DND-41 (cell line): ENCODE measurements around the gene TMEM14C.

Experiments
- ATAC-seq: fragments of 200-7000 bp; cut with Tn5 transposase; 3 replicates; pipeline ENCODE4 v1.9.1; 2021; ENCODE audit warnings: low read depth; ENCODE audit not compliant: insufficient read depth
- DNase-seq: peaks from one replicate; pipeline ENCODE4 v3.0.0-alpha.2; 2020
- H2AFZ ChIP-seq: 2 replicates; pipeline ENCODE4 v1.6.0; 2012; ENCODE audit warnings: low read depth, low read length
- H3K27ac ChIP-seq: 2 replicates; pipeline ENCODE4 v1.5.1; 2012; ENCODE audit warnings: low read length, inconsistent platforms
- H3K27me3 ChIP-seq: fragments of 200-600 bp; sonication (generic); 2 replicates; pipeline ENCODE4 v1.6.0; 2012; ENCODE audit warnings: low read length, mild to moderate bottlenecking, inconsistent platforms; ENCODE audit not compliant: insufficient read depth, poor library complexity
- H3K36me3 ChIP-seq: 2 replicates; pipeline ENCODE4 v1.5.1; 2012; ENCODE audit warnings: low read length, inconsistent platforms; ENCODE audit not compliant: insufficient read depth
- H3K4me1 ChIP-seq: 2 replicates; pipeline ENCODE4 v1.5.1; 2012; ENCODE audit warnings: mild to moderate bottlenecking, low read length; ENCODE audit not compliant: insufficient read depth
- H3K4me2 ChIP-seq: 2 replicates; pipeline ENCODE4 v1.6.0; 2012; ENCODE audit warnings: mild to moderate bottlenecking, moderate library complexity, low read length, inconsistent platforms; ENCODE audit not compliant: insufficient read depth
- H3K4me3 ChIP-seq, 2 experiments: fragments of 200-600 bp in 1 of 2; shearing (Covaris generic) in 1 of 2; 2 replicates each; pipeline ENCODE4 v1.5.1; 2012 to 2016; ENCODE audit warnings: inconsistent platforms in 2 of 2, low read length in 2 of 2, mild to moderate bottlenecking in 2 of 2, low read depth in 1 of 2, moderate library complexity in 1 of 2
- H3K79me2 ChIP-seq: 2 replicates; pipeline ENCODE4 v1.6.0; 2012; ENCODE audit warnings: low read length, inconsistent platforms; ENCODE audit not compliant: insufficient read depth
- H3K9ac ChIP-seq: 2 replicates; pipeline ENCODE4 v1.6.0; 2012; ENCODE audit warnings: low read depth, mild to moderate bottlenecking, inconsistent platforms, low read length, moderate library complexity
- H3K9me3 ChIP-seq: 2 replicates; pipeline ENCODE4 v1.5.1; 2012; ENCODE audit warnings: low read length, moderate library complexity, mild to moderate bottlenecking, inconsistent platforms; ENCODE audit not compliant: insufficient read depth, severe bottlenecking
- H4K20me1 ChIP-seq: 2 replicates; pipeline ENCODE4 v1.6.0; 2012; ENCODE audit warnings: low read length; ENCODE audit not compliant: insufficient read depth
- EZH2 ChIP-seq: IDR thresholded peaks from 3 replicates; pipeline ENCODE4 v1.6.1; 2012; ENCODE audit warnings: borderline replicate concordance, low read depth, mild to moderate bottlenecking, moderate library complexity, low read length, inconsistent platforms; ENCODE audit not compliant: severe bottlenecking
- TF ChIP-seq, protein P1 (sequence below): IDR thresholded peaks from 2 replicates; pipeline ENCODE4 v1.5.1; 2012; ENCODE audit warnings: borderline replicate concordance, low read length, moderate library complexity, mild to moderate bottlenecking; ENCODE audit not compliant: poor library complexity, severe bottlenecking; ENCODE audit errors: extremely low read depth

TMEM14C gene

DNA sequence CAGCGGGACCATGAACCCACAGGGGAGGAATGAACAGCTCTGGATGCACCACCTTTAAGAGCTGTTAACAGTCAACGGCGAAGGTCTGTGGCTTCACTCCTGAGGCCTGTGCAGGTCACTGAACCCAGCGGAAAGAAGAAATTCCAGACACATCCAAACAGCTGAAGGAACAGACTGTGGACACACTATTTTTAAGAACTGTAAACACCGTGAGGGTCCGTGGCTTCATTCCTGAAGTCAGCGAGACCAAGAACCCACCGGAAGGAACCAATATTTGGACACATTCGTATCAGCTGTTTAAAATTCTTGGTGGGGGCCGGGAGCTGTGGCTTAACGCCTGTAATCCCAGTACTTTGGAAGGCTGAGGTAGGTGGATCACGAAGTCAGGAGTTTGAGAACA lies 19.4 kb downstream of the TMEM14C start:
- Histone ChIP-seq H3K4me2 (no peak overlapping the region), H3K27me3 (no peaks in the 10 kb centered on the region), H3K9me3 (no peaks in the 10 kb centered on the region), H3K79me2 (peaks cover 7% of the 10 kb centered on the region; the same call in 1 of the 2 replicates), H3K36me3 (no peaks in the 10 kb centered on the region; the same call in none of the 2 replicates), H3K9ac (no peak overlapping the region), H4K20me1 (no peaks in the 10 kb centered on the region), H2AFZ (no peak overlapping the region), H3K4me1 (peaks cover 10% of the 10 kb centered on the region), H3K27ac (no peak overlapping the region), H3K4me3 (no peak overlapping the region)
- DNase-seq (no peak), ATAC-seq (no peak)
- TF ChIP-seq EZH2: no peak
- TF ChIP-seq, protein P1, sequence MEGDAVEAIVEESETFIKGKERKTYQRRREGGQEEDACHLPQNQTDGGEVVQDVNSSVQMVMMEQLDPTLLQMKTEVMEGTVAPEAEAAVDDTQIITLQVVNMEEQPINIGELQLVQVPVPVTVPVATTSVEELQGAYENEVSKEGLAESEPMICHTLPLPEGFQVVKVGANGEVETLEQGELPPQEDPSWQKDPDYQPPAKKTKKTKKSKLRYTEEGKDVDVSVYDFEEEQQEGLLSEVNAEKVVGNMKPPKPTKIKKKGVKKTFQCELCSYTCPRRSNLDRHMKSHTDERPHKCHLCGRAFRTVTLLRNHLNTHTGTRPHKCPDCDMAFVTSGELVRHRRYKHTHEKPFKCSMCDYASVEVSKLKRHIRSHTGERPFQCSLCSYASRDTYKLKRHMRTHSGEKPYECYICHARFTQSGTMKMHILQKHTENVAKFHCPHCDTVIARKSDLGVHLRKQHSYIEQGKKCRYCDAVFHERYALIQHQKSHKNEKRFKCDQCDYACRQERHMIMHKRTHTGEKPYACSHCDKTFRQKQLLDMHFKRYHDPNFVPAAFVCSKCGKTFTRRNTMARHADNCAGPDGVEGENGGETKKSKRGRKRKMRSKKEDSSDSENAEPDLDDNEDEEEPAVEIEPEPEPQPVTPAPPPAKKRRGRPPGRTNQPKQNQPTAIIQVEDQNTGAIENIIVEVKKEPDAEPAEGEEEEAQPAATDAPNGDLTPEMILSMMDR: no peak

DNA sequence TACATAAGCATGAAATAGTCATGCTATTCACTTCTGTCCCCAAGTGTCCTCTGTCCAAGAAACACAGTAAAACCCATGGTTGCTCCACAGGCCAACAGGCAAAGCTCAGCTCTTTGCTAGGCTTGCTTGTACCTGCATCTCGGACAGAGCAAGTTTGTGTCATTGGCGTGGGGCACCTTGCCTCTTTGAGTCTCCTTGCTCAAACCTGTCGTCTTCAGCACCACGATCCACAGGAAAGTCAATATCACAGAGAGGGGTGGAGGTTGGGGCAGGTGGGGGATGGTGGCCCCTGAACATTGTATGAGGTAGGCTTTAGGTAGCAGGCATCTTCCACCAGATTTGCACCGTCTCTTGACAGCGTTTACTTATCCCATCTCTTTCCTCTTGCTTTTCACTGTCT lies 20.6 kb downstream of the TMEM14C start:
- ATAC-seq (no peak), DNase-seq (no peak)
- Histone ChIP-seq H3K79me2 (peaks cover 18% of the 10 kb centered on the region), H3K4me1 (peaks cover 14% of the 10 kb centered on the region), H3K4me2 (no peak overlapping the region), H3K4me3 (no peak overlapping the region), H4K20me1 (0 out of 2 replicates have a peak, but pooled peaks cover 2% of the 10 kb centered on the region), H2AFZ (no peak overlapping the region), H3K36me3 (no peaks in the 10 kb centered on the region; the same call in none of the 2 replicates), H3K9ac (no peak overlapping the region), H3K27ac (no peak overlapping the region), H3K9me3 (no peaks in the 10 kb centered on the region), H3K27me3 (no peaks in the 10 kb centered on the region)
- TF ChIP-seq, protein P1: no peak
- TF ChIP-seq EZH2: no peak

DNA sequence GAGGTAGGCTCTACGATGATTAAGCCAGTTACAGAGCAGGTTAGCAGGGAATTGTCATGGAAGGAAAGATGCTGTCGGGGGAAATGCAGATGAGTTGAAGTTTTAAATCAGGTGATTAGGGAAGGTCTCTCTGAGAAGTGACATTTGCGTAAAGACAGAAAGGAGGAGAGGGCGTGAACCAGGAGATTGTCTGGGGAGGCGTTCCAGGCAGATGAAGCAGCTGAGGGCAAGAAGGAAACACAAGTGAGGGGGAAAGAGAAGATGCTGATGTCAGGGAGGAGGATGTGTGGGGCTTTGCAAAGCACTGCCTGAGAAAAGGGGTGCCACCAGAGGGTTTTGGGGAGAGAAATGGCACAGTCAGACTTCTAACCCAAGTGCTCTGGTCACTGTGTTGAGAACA lies 22.2 kb downstream of the TMEM14C start:
- H3K79me2 ChIP-seq: peaks cover 34% of the 10 kb centered on the region
- H3K27me3 ChIP-seq: no peaks in the 10 kb centered on the region
- H2AFZ ChIP-seq: no peak overlapping the region
- peaks cover 15% of the 10 kb centered on the region for H3K36me3 ChIP-seq
- no peaks in the 10 kb centered on the region for H3K9me3 ChIP-seq
- no peak for TF ChIP-seq EZH2
- TF ChIP-seq, protein P1: no peak
- H3K4me3 ChIP-seq: no peak overlapping the region
- H3K27ac ChIP-seq: no peak overlapping the region
- peaks cover 30% of the 10 kb centered on the region for H3K4me1 ChIP-seq
- no peak overlapping the region for H3K4me2 ChIP-seq
- H3K9ac ChIP-seq: no peak overlapping the region
- DNase-seq: no peak
- peaks cover 10% of the 10 kb centered on the region; the same call in 1 of the 2 replicates for H4K20me1 ChIP-seq
- ATAC-seq: no peak

DNA sequence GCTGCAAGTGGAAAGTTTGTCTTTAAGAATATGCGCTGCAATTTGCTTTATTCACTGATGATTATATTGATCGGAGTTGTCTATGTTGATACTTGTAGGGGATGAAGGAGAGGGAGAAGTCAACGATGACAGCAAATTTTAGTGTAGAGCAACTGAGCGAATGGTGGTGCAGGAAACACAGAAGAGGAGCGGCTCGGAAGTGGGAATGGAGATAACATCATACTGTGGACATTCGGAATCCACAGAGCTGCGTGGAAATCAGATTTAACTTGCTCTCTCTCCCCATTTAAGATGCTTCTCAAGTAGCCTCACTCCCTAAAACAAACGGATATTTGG lies 24.0 kb downstream of the TMEM14C start:
- Histone ChIP-seq H3K27me3 (no peaks in the 10 kb centered on the region), H3K4me3 (peak overlapping the region; percentile 41 to 90; a peak in 3 of 4 replicates), H3K9ac (peak overlapping the region; percentile 82), H3K9me3 (no peaks in the 10 kb centered on the region), H4K20me1 (peaks cover 13% of the 10 kb centered on the region), H3K4me1 (peaks cover 42% of the 10 kb centered on the region), H2AFZ (peak overlapping the region; percentile 87), H3K79me2 (peaks cover 52% of the 10 kb centered on the region), H3K27ac (peak overlapping the region; percentile 94), H3K36me3 (peaks cover 32% of the 10 kb centered on the region), H3K4me2 (peak overlapping the region; percentile 70)
- DNase-seq (no peak), ATAC-seq (peak; percentile 0; the same call in 1 of the 3 replicates)
- TF ChIP-seq, protein P1: no peak
- no peak for TF ChIP-seq EZH2
